ENCODE measurements around the gene HCAR2. TPM values are rescaled to one million over a fixed set of nuclear protein-coding genes. Genes with fewer than 3 reads are reported as not detected.
"Not testable (repeated sequence)": the region's sequence is repeated elsewhere in the genome, so short reads cannot be mapped to it uniquely, and the experiment has no call there.

Gene HCAR2
- total and polyA plus RNA-seq, 2 experiments from 2014 or later, result not detected

DNA sequence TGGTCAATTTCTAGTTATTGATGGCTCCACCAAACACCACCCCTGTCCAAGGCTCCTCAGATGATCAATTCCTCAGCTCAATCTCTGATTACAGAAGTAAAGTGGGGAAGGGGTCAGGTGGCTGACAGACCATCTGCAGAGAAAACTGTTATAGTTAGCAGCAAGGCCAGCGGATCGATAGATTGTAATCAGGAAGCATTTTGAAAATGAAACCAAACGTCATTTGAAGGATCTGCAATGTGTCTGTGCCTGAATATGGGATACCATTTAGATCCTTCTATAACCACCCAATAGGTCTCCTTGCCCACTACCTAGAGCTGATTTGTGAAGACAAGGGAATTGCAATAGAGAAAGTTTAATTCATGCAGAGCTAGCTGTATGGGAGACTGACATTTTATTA is 11.6 kb downstream of the HCAR2 start:
- Histone ChIP-seq H3K27me3 (no peaks in the 10 kb centered on the region), H3K27ac (no peak overlapping the region), H3K9me3 (ENCODE audit: low read depth) (no peaks in the 10 kb centered on the region), H3K4me1 (ENCODE audit: low read depth) (no peaks in the 10 kb centered on the region), H3K36me3 (no peaks in the 10 kb centered on the region), H3K4me3 (no peak overlapping the region)
- no peak for DNase-seq (ENCODE audit: low read depth in 1 of 2, low spot score in 1 of 2)
- no peak for TF ChIP-seq CTCF (IDR thresholded peaks at IDR 0.05; ENCODE audit: low read depth, low read length)

DNA sequence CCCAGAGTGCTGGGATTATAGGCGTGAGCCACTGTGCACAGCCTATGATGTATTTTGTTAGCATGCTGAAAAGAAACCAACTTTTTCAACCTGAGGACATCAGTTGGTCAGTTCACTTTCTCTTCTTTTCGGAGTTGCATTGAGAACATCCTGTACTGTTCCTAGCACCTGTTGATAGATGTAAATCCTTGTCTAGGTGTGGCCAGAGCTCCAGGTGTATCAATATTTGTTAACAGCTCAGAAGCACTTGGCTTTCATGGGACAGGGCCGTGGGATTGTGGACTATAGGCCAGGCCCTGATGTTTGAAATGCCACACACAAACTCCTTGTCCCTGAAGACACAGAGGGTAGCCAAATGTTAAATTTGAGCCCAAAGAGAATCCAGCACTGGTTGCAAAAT is 14.9 kb downstream of the HCAR2 start:
- Histone ChIP-seq H3K9me3 (ENCODE audit: low read depth) (no peaks in the 10 kb centered on the region), H3K36me3 (no peaks in the 10 kb centered on the region), H3K27ac (no peak overlapping the region), H3K27me3 (no peaks in the 10 kb centered on the region), H3K4me1 (ENCODE audit: low read depth) (no peaks in the 10 kb centered on the region), H3K4me3 (no peak overlapping the region)
- TF ChIP-seq CTCF (IDR thresholded peaks at IDR 0.05; ENCODE audit: low read depth, low read length), result no peak
- DNase-seq (ENCODE audit: low read depth in 1 of 2, low spot score in 1 of 2), result no peak

DNA sequence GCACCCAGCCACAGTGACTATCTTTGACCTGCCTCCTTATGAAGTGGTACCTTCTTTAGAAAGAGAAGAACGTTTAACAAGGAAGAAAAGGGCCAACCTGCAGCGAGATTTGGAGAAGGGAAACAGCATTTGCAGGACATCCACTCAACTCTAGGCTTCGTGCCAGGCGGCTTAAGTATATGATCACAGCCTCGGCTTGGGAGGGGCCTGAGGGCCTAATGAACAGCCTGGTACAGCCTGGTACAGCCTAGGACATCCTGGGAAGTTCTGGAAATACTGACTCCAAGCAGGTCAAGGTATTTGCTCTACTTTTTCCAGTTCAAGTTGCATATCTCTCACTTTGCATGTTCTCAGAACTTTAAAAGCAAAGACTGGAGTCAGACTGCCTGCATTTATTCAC is 16.1 kb downstream of the HCAR2 start:
- Histone ChIP-seq H3K9me3 (ENCODE audit: low read depth) (no peaks in the 10 kb centered on the region), H3K36me3 (no peaks in the 10 kb centered on the region)

DNA sequence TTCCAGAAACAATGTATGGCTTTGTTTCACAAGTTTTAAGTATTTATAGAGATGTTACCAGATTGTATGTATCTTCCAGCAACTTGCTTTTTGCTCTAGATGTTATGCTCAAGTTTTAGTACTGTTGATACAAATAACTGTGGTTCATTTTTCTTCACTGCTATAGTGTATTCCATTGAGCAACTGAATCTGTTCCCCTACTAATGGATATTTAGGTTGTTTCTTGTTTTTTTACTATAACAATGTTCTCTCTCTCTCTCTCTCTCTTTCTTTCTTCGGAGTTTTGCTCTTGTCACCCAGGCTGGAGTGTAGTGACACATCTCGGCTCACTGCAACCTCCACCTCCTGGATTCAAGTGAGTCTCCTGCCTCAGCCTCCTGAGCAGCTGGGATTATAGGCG is 16.6 kb downstream of the HCAR2 start:
- no peaks in the 10 kb centered on the region for H3K9me3 ChIP-seq (ENCODE audit: low read depth)
- no peak for DNase-seq (ENCODE audit: low read depth in 1 of 2, low spot score in 1 of 2)
- no peaks in the 10 kb centered on the region for H3K4me1 ChIP-seq (ENCODE audit: low read depth)
- TF ChIP-seq CTCF (IDR thresholded peaks at IDR 0.05; ENCODE audit: low read depth, low read length), result no peak
- H3K27ac ChIP-seq, result no peak overlapping the region
- no peak overlapping the region for H3K4me3 ChIP-seq
- H3K27me3 ChIP-seq, result no peaks in the 10 kb centered on the region
- H3K36me3 ChIP-seq, result no peaks in the 10 kb centered on the region

More for the DNA sequence above, 16.1 kb downstream of the HCAR2 start:
- Histone ChIP-seq H3K27me3 (no peaks in the 10 kb centered on the region), H3K4me1 (ENCODE audit: low read depth) (no peaks in the 10 kb centered on the region), H3K4me3 (no peak overlapping the region), H3K27ac (no peak overlapping the region)
- TF ChIP-seq CTCF (IDR thresholded peaks at IDR 0.05; ENCODE audit: low read depth, low read length), result no peak
- peak in 1 of 2 donors; percentile 53 for DNase-seq (ENCODE audit: low read depth in 1 of 2, low spot score in 1 of 2)

DNA sequence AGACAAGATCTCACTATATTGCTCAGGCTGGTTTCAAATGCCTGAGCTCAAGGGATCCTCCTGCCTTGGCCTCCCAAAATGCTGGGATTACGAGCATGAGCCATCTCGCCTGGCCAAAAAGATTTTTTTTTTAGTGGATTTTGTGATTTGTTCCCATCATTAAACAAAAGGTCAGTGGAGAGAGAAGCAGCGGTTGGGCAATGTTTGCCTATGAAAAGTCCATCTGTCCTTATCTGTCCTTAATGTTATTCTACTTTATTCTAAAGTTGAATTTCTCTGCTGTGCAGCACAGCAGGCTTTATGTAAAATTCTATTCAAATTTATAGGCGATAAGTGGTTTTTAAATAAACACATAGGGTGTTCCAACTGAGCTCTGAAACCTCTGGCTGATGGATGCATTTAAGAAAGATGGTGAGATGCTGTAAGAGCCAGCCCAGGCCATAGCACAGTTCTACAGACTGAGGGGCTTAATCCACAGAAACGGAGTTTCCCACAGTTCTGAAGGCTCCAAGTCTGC is 18.8 kb downstream of the HCAR2 start:
- Histone ChIP-seq H3K9me3 (ENCODE audit: low read depth) (no peaks in the 10 kb centered on the region), H3K27me3 (no peaks in the 10 kb centered on the region), H3K4me1 (ENCODE audit: low read depth) (no peaks in the 10 kb centered on the region), H3K4me3 (no peak overlapping the region), H3K27ac (no peak overlapping the region), H3K36me3 (no peaks in the 10 kb centered on the region)
- no peak for TF ChIP-seq CTCF (IDR thresholded peaks at IDR 0.05; ENCODE audit: low read depth, low read length)
- DNase-seq (ENCODE audit: low read depth in 1 of 2, low spot score in 1 of 2), result no peak

GRCh38 chr12:122681814-122682213 is 21.3 kb downstream of the HCAR2 start:
- Histone ChIP-seq H3K36me3 (no peaks in the 10 kb centered on the region), H3K27ac (no peak overlapping the region), H3K4me3 (no peak overlapping the region), H3K27me3 (no peaks in the 10 kb centered on the region), H3K4me1 (ENCODE audit: low read depth) (no peaks in the 10 kb centered on the region), H3K9me3 (ENCODE audit: low read depth) (no peaks in the 10 kb centered on the region)
- DNase-seq (ENCODE audit: low read depth in 1 of 2, low spot score in 1 of 2), result peak in 1 of 2 donors; percentile 84
- no peak for TF ChIP-seq CTCF (IDR thresholded peaks at IDR 0.05; ENCODE audit: low read depth, low read length)

- H3K4me1 ChIP-seq (ENCODE audit: low read depth); H3K9me3 ChIP-seq (ENCODE audit: low read depth); H3K4me3 ChIP-seq; H3K36me3 ChIP-seq; H3K27ac ChIP-seq; H3K27me3 ChIP-seq; DNase-seq (ENCODE audit: low read depth in 1 of 2, low spot score in 1 of 2): not testable (repeated sequence)
Measured at GRCh38 chr12:122680989-122681388, 22.2 kb downstream of the HCAR2 start.

DNA sequence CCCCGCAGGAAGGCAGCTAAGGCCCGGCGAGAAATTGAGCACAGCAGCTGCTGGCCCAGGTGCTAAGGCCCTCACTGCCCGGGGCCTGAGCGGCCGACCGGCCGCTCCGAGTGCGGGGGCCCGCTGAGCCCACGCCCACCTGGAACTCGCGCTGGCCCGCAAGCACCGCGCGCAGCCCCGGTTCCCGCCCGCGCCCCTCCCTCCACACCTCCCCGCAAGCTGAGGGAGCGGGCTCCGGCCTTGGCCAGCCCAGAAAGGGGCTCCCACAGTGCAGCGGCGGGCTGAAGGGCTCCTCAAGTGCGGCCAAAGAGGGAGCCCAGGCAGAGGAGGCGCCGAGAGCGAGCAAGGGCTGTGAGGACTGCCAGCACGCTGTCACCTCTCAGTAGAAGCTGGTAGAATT is 26.4 kb downstream of the HCAR2 start:
- H3K4me1 ChIP-seq (ENCODE audit: low read depth); H3K9me3 ChIP-seq (ENCODE audit: low read depth); H3K4me3 ChIP-seq; H3K27me3 ChIP-seq; H3K36me3 ChIP-seq; H3K27ac ChIP-seq; DNase-seq (ENCODE audit: low read depth in 1 of 2, low spot score in 1 of 2): not testable (repeated sequence)
